ENCODE results near the gene EPSTI1.

EPSTI1 gene

DNA sequence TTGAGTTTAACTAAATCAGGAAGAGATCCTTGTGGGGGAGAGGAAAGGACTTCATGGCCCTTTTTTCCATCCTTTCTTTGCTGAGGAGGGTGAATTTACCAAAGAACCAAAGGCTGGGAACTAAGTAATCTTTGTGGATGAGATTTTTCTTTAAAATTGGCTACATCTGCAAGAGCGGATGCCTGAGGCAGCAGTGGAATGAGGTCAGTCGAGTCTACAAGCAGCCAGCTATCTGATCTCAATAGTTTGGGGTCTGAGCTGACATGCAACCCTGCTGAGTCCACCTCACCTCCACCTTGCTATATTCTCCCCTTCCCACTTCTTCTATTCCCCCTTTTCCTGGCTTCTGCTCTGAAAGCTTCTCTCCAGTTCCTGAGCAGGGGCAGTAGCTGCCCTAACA, 27.8 kb upstream of the EPSTI1 start:
- H3K9me3 Mint-ChIP-seq, result no peaks in the 10 kb centered on the region
- no peak overlapping the region for H3K4me3 Mint-ChIP-seq
- no peak overlapping the region for H3K27ac Mint-ChIP-seq
- peaks cover 4% of the 10 kb centered on the region for H3K36me3 Mint-ChIP-seq (ENCODE audit: low read depth)
- H3K4me1 Mint-ChIP-seq (ENCODE audit: low read depth), result peaks cover 9% of the 10 kb centered on the region
- peaks cover 6% of the 10 kb centered on the region for H3K27me3 Mint-ChIP-seq (ENCODE audit: low read depth)

DNA sequence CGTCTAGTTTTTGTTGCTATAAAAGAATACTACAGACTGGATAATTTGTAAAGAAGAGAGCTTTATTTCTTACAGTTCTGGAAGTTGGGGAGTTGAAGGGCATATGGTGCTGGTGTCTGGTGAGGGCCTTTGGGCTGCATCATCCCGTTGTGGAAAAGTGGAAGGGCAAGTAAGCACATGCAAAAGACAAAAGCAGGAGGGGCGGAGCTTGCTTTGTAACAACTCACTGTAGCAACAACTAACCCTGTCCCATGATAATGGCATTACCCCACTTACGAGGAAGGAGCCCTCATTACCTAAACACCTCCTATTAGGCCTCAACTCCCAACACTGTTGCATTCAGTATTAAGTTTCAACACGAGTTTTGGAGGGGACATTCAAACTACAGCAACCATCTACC, 24.2 kb upstream of the EPSTI1 start:
- no peak overlapping the region for H3K27ac Mint-ChIP-seq
- no peaks in the 10 kb centered on the region for H3K36me3 Mint-ChIP-seq (ENCODE audit: low read depth)
- no peaks in the 10 kb centered on the region for H3K9me3 Mint-ChIP-seq
- H3K4me3 Mint-ChIP-seq, result no peak overlapping the region
- H3K4me1 Mint-ChIP-seq (ENCODE audit: low read depth), result no peaks in the 10 kb centered on the region
- H3K27me3 Mint-ChIP-seq (ENCODE audit: low read depth), result peaks cover 6% of the 10 kb centered on the region

GRCh38 chr13:43014162-43014561, 22.1 kb upstream of the EPSTI1 start:
- H3K27me3 Mint-ChIP-seq (ENCODE audit: low read depth), result peaks cover 10% of the 10 kb centered on the region
- no peaks in the 10 kb centered on the region for H3K4me1 Mint-ChIP-seq (ENCODE audit: low read depth)
- H3K4me3 Mint-ChIP-seq, result no peak overlapping the region
- no peaks in the 10 kb centered on the region for H3K36me3 Mint-ChIP-seq (ENCODE audit: low read depth)
- no peak overlapping the region for H3K27ac Mint-ChIP-seq
- H3K9me3 Mint-ChIP-seq, result no peaks in the 10 kb centered on the region

DNA sequence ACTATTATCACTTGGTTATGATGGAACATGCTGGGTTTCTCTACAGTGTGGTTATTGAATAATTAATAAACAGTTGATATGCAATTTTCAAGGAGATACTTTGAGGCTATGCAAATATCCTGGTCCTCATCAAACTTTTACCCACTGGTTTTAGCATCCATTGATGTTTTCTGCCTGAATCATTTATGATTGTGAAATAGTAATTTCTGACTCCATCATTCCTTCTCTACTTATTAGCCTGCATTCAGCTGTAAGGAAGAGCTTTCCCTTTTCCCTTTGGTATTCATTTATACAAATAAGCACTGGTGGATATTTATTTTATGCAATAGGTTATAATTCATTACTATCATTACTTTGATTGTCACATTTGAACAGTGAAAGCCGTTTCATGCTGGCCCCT, 17.5 kb upstream of the EPSTI1 start:
- no peak overlapping the region for H3K27ac Mint-ChIP-seq
- H3K4me1 Mint-ChIP-seq (ENCODE audit: low read depth), result no peaks in the 10 kb centered on the region
- H3K27me3 Mint-ChIP-seq (ENCODE audit: low read depth), result peaks cover 15% of the 10 kb centered on the region
- H3K4me3 Mint-ChIP-seq, result no peak overlapping the region
- no peaks in the 10 kb centered on the region for H3K9me3 Mint-ChIP-seq
- H3K36me3 Mint-ChIP-seq (ENCODE audit: low read depth), result no peaks in the 10 kb centered on the region

DNA sequence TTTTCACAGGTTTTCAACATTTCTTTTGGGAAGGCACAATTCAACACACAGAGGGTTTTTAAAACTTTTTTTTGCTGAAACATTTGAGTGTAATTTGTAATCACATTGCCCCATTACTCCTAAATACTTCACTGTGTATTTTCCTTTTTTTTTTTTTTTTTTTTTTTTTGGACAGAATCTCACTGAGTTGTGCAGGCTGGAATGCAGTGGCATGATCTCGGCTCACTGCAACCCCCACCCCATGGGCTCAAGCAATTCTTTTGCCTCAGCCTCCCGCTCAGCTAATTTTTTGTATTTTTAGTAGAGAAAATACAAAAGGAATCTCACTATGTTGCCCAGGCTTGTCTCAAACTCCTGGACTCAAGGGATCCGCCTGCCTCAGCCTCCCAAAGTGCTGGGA, 16.6 kb upstream of the EPSTI1 start:
- no peaks in the 10 kb centered on the region for H3K4me1 Mint-ChIP-seq (ENCODE audit: low read depth)
- no peak overlapping the region for H3K4me3 Mint-ChIP-seq
- peaks cover 15% of the 10 kb centered on the region for H3K27me3 Mint-ChIP-seq (ENCODE audit: low read depth)
- H3K36me3 Mint-ChIP-seq (ENCODE audit: low read depth), result no peaks in the 10 kb centered on the region
- no peaks in the 10 kb centered on the region for H3K9me3 Mint-ChIP-seq
- H3K27ac Mint-ChIP-seq, result no peak overlapping the region

DNA sequence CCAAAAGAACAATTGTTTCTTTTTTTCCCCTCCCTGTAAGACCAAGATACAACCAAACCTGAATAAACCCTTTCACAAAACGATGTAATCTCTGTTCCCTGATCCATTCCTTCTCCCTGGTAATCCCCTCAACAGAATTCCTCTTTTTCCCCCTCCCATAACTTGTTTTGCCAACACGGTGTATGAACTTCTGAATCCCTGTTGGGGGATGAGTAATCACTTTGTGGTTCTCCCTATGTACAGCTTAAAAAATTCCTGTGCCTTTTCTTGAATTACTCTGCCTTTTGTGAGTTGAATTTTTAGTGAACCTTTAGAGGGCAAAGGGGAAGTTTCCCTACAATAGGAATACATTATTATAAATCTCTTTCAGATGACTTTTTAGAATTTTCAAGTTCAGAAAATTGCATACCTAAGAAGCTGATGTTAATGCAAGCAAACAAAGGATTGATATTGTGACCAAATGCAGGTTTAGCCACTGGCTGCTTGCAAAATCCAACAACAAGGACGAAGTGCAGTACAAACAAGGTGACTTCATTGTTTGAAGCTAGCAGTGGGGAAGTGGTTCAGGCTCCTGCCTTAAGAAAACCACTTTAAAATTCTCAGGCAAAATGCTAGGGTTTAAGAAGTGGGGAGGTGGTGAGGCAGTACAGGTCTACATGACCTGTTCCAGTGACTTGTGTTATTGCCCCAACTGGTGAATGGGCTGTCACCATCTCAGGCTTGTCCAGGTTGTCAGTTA, 15.0 kb upstream of the EPSTI1 start:
- Mint-ChIP-seq H3K4me1 (ENCODE audit: low read depth) (peaks cover under 1% of the 10 kb centered on the region), H3K4me3 (no peak overlapping the region), H3K27me3 (ENCODE audit: low read depth) (peaks cover 15% of the 10 kb centered on the region), H3K36me3 (ENCODE audit: low read depth) (peaks cover 2% of the 10 kb centered on the region), H3K27ac (no peak overlapping the region), H3K9me3 (peaks cover 6% of the 10 kb centered on the region)

GRCh38 chr13:43005460-43006236, 13.6 kb upstream of the EPSTI1 start:
- H3K4me1 Mint-ChIP-seq (ENCODE audit: low read depth), result peaks cover 2% of the 10 kb centered on the region
- H3K4me3 Mint-ChIP-seq, result no peak overlapping the region
- H3K27ac Mint-ChIP-seq, result no peak overlapping the region
- H3K27me3 Mint-ChIP-seq (ENCODE audit: low read depth), result peaks cover 15% of the 10 kb centered on the region
- peaks cover 9% of the 10 kb centered on the region for H3K9me3 Mint-ChIP-seq
- peaks cover 5% of the 10 kb centered on the region for H3K36me3 Mint-ChIP-seq (ENCODE audit: low read depth)

DNA sequence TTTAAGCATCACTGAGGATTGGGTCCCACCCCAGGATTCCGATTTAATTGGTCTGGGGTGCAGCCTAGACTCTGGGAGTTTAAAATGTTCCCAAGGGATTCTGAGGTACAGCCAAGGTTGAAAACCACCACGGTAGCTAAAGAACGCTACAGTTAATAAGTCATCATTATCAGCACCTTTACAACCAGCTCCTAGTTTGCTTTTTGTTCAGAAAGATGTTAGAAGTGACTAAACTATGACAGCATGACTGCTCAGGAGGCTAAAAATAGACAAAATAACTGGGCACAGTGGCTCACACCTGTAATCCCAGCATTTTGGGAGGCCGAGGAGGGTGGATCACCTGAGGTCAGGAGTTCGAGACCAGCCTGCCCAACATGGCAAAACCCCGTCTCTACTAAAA, 11.7 kb upstream of the EPSTI1 start:
- H3K9me3 Mint-ChIP-seq, result peaks cover 9% of the 10 kb centered on the region
- peaks cover 7% of the 10 kb centered on the region for H3K4me1 Mint-ChIP-seq (ENCODE audit: low read depth)
- H3K4me3 Mint-ChIP-seq, result no peak overlapping the region
- H3K27me3 Mint-ChIP-seq (ENCODE audit: low read depth), result peaks cover 11% of the 10 kb centered on the region
- no peak overlapping the region for H3K27ac Mint-ChIP-seq
- peaks cover 5% of the 10 kb centered on the region for H3K36me3 Mint-ChIP-seq (ENCODE audit: low read depth)

DNA sequence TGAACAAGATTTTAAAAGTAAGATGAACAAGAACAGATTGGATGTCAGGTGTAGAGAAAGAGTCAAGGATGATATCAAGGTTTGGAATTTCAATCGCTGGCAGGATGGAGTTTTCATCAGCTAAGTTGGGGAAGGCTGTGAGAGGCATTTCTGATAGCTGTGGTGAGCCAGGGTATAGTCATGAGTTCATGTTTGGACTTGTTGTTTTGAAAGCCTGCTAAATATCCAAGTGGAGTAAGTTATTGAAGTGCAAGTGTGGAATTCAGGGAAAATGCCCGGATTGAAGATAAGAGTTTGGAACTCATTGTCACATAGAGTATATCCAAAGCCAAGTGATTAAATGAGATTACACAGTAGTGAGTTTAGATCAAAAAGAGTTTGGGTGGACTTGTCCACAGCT, 11.0 kb upstream of the EPSTI1 start:
- Mint-ChIP-seq H3K27me3 (ENCODE audit: low read depth) (peaks cover 8% of the 10 kb centered on the region), H3K4me1 (ENCODE audit: low read depth) (peaks cover 8% of the 10 kb centered on the region), H3K27ac (no peak overlapping the region), H3K9me3 (peaks cover 9% of the 10 kb centered on the region), H3K36me3 (ENCODE audit: low read depth) (peaks cover 5% of the 10 kb centered on the region), H3K4me3 (no peak overlapping the region)

GRCh38 chr13:43002021-43002420, 10.0 kb upstream of the EPSTI1 start:
- Mint-ChIP-seq H3K36me3 (ENCODE audit: low read depth) (peaks cover 5% of the 10 kb centered on the region), H3K27ac (no peak overlapping the region), H3K4me1 (ENCODE audit: low read depth) (peaks cover 16% of the 10 kb centered on the region), H3K27me3 (ENCODE audit: low read depth) (peaks cover 5% of the 10 kb centered on the region), H3K9me3 (peaks cover 9% of the 10 kb centered on the region), H3K4me3 (no peak overlapping the region)

GRCh38 chr13:43000676-43001075, 8.6 kb upstream of the EPSTI1 start:
- Mint-ChIP-seq H3K9me3 (peaks cover 9% of the 10 kb centered on the region), H3K27me3 (ENCODE audit: low read depth) (no peaks in the 10 kb centered on the region), H3K4me1 (ENCODE audit: low read depth) (peaks cover 26% of the 10 kb centered on the region), H3K4me3 (no peak overlapping the region), H3K27ac (no peak overlapping the region), H3K36me3 (ENCODE audit: low read depth) (peaks cover 5% of the 10 kb centered on the region)

- no peaks in the 10 kb centered on the region for H3K27me3 Mint-ChIP-seq (ENCODE audit: low read depth)
- H3K36me3 Mint-ChIP-seq (ENCODE audit: low read depth), result peaks cover 5% of the 10 kb centered on the region
- H3K4me1 Mint-ChIP-seq (ENCODE audit: low read depth), result peaks cover 29% of the 10 kb centered on the region
- H3K9me3 Mint-ChIP-seq, result peaks cover 9% of the 10 kb centered on the region
- no peak overlapping the region for H3K27ac Mint-ChIP-seq
- H3K4me3 Mint-ChIP-seq, result no peak overlapping the region
These were observed 7.5 kb upstream of the EPSTI1 start for GRCh38 chr13:42999491-42999890.

- Mint-ChIP-seq H3K4me1 (ENCODE audit: low read depth) (peaks cover 45% of the 10 kb centered on the region), H3K27me3 (ENCODE audit: low read depth) (no peaks in the 10 kb centered on the region), H3K27ac (peak overlapping the region; percentile 43), H3K36me3 (ENCODE audit: low read depth) (peaks cover 10% of the 10 kb centered on the region), H3K9me3 (peaks cover 6% of the 10 kb centered on the region), H3K4me3 (no peak overlapping the region)
These were observed 5.3 kb upstream of the EPSTI1 start for GRCh38 chr13:42997381-42997780.

DNA sequence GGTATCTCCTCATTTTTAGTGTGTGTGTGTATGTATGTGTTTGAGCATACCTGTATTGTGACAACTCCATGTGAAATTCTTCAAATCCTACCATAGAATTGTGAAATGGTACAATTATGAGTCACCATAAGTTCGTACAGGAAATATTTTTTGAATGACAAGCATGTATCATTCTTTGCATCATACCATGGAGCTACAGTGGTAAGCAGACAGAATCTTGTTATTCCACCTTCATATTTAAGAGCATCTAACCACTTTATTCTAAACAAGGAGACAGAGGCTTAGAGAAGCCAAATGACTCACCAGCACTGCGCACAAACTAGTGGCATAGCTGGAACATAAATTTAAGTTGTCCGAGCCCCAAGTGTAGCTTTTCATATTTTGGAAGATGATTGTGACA, 4.5 kb upstream of the EPSTI1 start:
- H3K4me1 Mint-ChIP-seq (ENCODE audit: low read depth), result peaks cover 45% of the 10 kb centered on the region
- no peaks in the 10 kb centered on the region for H3K27me3 Mint-ChIP-seq (ENCODE audit: low read depth)
- H3K27ac Mint-ChIP-seq, result peak overlapping the region; percentile 43
- H3K4me3 Mint-ChIP-seq, result no peak overlapping the region
- no peaks in the 10 kb centered on the region for H3K9me3 Mint-ChIP-seq
- peaks cover 12% of the 10 kb centered on the region for H3K36me3 Mint-ChIP-seq (ENCODE audit: low read depth)

GRCh38 chr13:42994878-42995277, 2.8 kb upstream of the EPSTI1 start:
- Mint-ChIP-seq H3K4me3 (no peak overlapping the region), H3K27me3 (ENCODE audit: low read depth) (no peaks in the 10 kb centered on the region), H3K4me1 (ENCODE audit: low read depth) (peaks cover 53% of the 10 kb centered on the region), H3K36me3 (ENCODE audit: low read depth) (peaks cover 25% of the 10 kb centered on the region), H3K27ac (no peak overlapping the region), H3K9me3 (no peaks in the 10 kb centered on the region)
